HepG2 (cell line): Measurements from ENCODE around the gene TMEM14A. TPM values are rescaled to one million over a fixed set of nuclear protein-coding genes. Genes with fewer than 3 reads are reported as not detected.

Experiments
- AGO1 ChIP-seq: fragments of 200-400 bp; formaldehyde crosslinking; IDR thresholded peaks from 2 replicates; pipeline ENCODE4 v1.6.1; 2017; ENCODE audit warnings: mild to moderate bottlenecking, low read depth, low read length, moderate library complexity; ENCODE audit not compliant: poor library complexity, severe bottlenecking
- CBX2 ChIP-seq, 2 experiments: fragments of 200-600 bp in 1 of 2; sonication (generic); formaldehyde crosslinking in 1 of 2; IDR thresholded peaks; 2 replicates each; pipeline versions ENCODE4 v1.7.0 to v1.8.1; 2018 to 2022; ENCODE audit warnings: low read depth in 2 of 2, low read length in 1 of 2, mild to moderate bottlenecking in 1 of 2, missing genetic modification reagents in 1 of 2
- DBP ChIP-seq: sonication (generic); formaldehyde crosslinking; IDR thresholded peaks from 2 replicates; pipeline ENCODE4 v1.4.0; 2020; ENCODE audit warnings: missing genetic modification reagents; ENCODE audit errors: not compliant biosample characterization
- FIP1L1 ChIP-seq: fragments of 200-400 bp; formaldehyde crosslinking; IDR thresholded peaks from 2 replicates; pipeline ENCODE4 v1.6.1; 2018; ENCODE audit warnings: low read depth, mild to moderate bottlenecking, low read length, moderate library complexity, borderline replicate concordance; ENCODE audit not compliant: insufficient read depth
- GPN1 ChIP-seq: sonication (generic); formaldehyde crosslinking; IDR thresholded peaks from 2 replicates; pipeline ENCODE4 v1.5.1; 2020; ENCODE audit warnings: missing genetic modification reagents, borderline replicate concordance
- GZF1 ChIP-seq: sonication (generic); formaldehyde crosslinking; IDR thresholded peaks from 2 replicates; pipeline ENCODE4 v1.5.1; 2020; ENCODE audit warnings: mild to moderate bottlenecking, missing genetic modification reagents
- HDAC6 ChIP-seq: fragments of 200-600 bp; sonication (generic); IDR thresholded peaks from 2 replicates; pipeline ENCODE4 v1.7.0; 2017; ENCODE audit warnings: mild to moderate bottlenecking, antibody characterized with exemption, low read length, low read depth
- HIC2 ChIP-seq: sonication (generic); formaldehyde crosslinking; IDR thresholded peaks from 2 replicates; pipeline ENCODE4 v1.9.0; 2022; ENCODE audit warnings: low read depth, missing genetic modification reagents
- IRF2 ChIP-seq: IDR thresholded peaks from 2 replicates; pipeline ENCODE4 v1.6.1; 2018; ENCODE audit warnings: missing genetic modification reagents, missing compliant biosample characterization
- KDM4B ChIP-seq: sonication (generic); formaldehyde crosslinking; IDR thresholded peaks from 2 replicates; pipeline ENCODE4 v1.4.0; 2020; ENCODE audit warnings: missing genetic modification reagents
- RFX3 ChIP-seq: IDR thresholded peaks from 2 replicates; pipeline ENCODE4 v1.6.1; 2016; ENCODE audit warnings: missing biosample characterization, missing genetic modification reagents
- ZMYM3 ChIP-seq: sonication (generic); formaldehyde crosslinking; IDR thresholded peaks from 2 replicates; pipeline ENCODE4 v1.5.1; 2020; ENCODE audit warnings: mild to moderate bottlenecking, missing genetic modification reagents
- ZNF224 ChIP-seq: sonication (generic); formaldehyde crosslinking; IDR thresholded peaks from 2 replicates; pipeline ENCODE4 v1.5.0; 2020; ENCODE audit warnings: mild to moderate bottlenecking, missing genetic modification reagents
- ZNF256 ChIP-seq: sonication (generic); formaldehyde crosslinking; conservative IDR thresholded peaks from 2 replicates; pipeline ENCODE4 v1.4.0; 2020; ENCODE audit warnings: missing genetic modification reagents
- ZNF263 ChIP-seq: sonication (generic); formaldehyde crosslinking; IDR thresholded peaks from 2 replicates; pipeline ENCODE4 v1.4.0; 2020; ENCODE audit warnings: missing genetic modification reagents
- ZNF3 ChIP-seq: IDR thresholded peaks from 2 replicates; pipeline ENCODE4 v1.7.0; 2017; ENCODE audit warnings: inconsistent platforms
- ZNF670 ChIP-seq: sonication (generic); formaldehyde crosslinking; IDR thresholded peaks from 2 replicates; pipeline ENCODE4 v1.8.0; 2022; ENCODE audit warnings: mild to moderate bottlenecking, missing genetic modification reagents, borderline replicate concordance
- ZNF781 ChIP-seq: sonication (generic); formaldehyde crosslinking; IDR thresholded peaks from 2 replicates; pipeline ENCODE4 v1.5.1; 2020; ENCODE audit warnings: borderline replicate concordance, mild to moderate bottlenecking, missing genetic modification reagents; ENCODE audit errors: not compliant biosample characterization
- polyA plus RNA-seq, 8 experiments: library from polyadenylated mRNA; depleted of rRNA in 3 of 8; stranded (reverse) in 7 of 8; unstranded in 1 of 8; fragments of >200 nt; fragmentation: Illumina TruSeq in 4 of 8; extraction: Trizol in 4 of 8; gene quantifications; 2 replicates each; pipeline versions ENCODE4 v1.2.1 to v1.2.3, GENCODE V29; 2011 to 2016; ENCODE audit warnings: low read depth in 4 of 8, missing spikeins in 1 of 8, mixed read lengths in 1 of 8; ENCODE audit not compliant: insufficient read depth in 1 of 8
- total RNA-seq, 5 experiments: library from RNA; depleted of rRNA; stranded (reverse); fragments of >200 nt; fragmentation: Illumina TruSeq; extraction: Trizol; gene quantifications; 2 replicates each; pipeline ENCODE4 v1.2.3, GENCODE V29; 2016; ENCODE audit warnings: low read depth in 1 of 5
- TF ChIP-seq, protein P1 (sequence below): sonication (generic); formaldehyde crosslinking; IDR thresholded peaks from 2 replicates; pipeline ENCODE4 v1.5.0; 2020; ENCODE audit warnings: mild to moderate bottlenecking, missing genetic modification reagents, borderline replicate concordance
- TF ChIP-seq, protein P2 (sequence below): sonication (generic); formaldehyde crosslinking; IDR thresholded peaks from 2 replicates; pipeline ENCODE4 v1.5.0; 2020; ENCODE audit warnings: missing genetic modification reagents

Gene TMEM14A
- total and polyA plus RNA-seq, 2 of the 13 experiments (the other 11 are each of a cell fraction or from before 2014, with no cell fraction given), result 24.6 to 73.7 TPM

DNA sequence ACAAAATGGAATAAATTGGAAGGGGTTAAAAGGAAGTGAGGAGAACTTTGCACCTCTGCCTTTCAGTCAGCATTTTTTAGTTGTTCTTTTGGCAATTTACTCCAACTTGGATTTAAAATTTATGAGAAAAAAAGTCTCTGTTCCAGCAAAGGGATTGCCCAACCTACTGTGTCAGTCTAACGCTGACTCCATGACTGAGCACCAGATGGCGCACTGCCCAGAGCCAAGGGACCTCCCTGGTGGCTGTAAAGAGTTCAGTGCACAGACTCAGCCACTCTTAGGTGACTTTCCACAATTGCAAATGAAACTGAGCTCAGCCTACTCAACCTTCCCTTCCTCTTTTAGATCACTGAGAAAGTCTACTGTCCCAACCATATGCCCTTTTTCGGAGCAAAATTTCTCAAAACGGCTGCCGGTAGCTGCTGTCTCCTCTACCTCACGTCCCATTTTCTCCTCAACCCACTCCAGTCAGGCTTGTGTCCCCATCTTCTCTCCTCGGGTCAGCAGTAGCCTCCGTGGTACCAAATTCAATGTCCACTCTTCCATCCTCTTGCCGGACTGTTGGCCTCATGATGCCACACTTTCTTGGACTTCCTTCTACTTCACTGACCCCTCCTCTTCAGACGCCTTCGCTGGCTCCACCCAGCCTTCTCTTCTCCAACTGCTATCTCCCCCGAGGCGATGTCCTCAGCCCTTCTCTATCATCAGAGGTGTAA, 53.7 kb downstream of the TMEM14A start (continued):
- TF ChIP-seq AGO1 (no peak), FIP1L1 (no peak), HIC2 (CRISPR knock-in tag) (no peak), RFX3 (CRISPR knock-in tag) (no peak), ZNF670 (CRISPR knock-in tag) (0 out of 2 replicates have a peak, but pooled peaks have one; percentile 88), KDM4B (peak; percentile 48; the same call in 1 of the 2 replicates), HDAC6 (no peak), GZF1 (CRISPR knock-in tag) (no peak), GPN1 (CRISPR knock-in tag) (no peak), ZNF263 (CRISPR knock-in tag) (0 out of 2 replicates have a peak, but pooled peaks have one; percentile 6), ZMYM3 (peak; percentile 76; the same call in 1 of the 2 replicates), IRF2 (CRISPR knock-in tag) (peak; percentile 78; the same call in 1 of the 2 replicates), DBP (CRISPR knock-in tag) (no peak), ZNF224 (no peak), CBX2 (IDR thresholded peaks at IDR 0.05; ENCODE audit: low read depth, low read length) (no peak), CBX2 (CRISPR knock-in tag; IDR thresholded peaks at IDR 0.05; ENCODE audit: low read depth) (no peak), ZNF781 (peak; percentile 38), ZNF3 (no peak), ZNF256 (no peak)
- TF ChIP-seq, protein P1, sequence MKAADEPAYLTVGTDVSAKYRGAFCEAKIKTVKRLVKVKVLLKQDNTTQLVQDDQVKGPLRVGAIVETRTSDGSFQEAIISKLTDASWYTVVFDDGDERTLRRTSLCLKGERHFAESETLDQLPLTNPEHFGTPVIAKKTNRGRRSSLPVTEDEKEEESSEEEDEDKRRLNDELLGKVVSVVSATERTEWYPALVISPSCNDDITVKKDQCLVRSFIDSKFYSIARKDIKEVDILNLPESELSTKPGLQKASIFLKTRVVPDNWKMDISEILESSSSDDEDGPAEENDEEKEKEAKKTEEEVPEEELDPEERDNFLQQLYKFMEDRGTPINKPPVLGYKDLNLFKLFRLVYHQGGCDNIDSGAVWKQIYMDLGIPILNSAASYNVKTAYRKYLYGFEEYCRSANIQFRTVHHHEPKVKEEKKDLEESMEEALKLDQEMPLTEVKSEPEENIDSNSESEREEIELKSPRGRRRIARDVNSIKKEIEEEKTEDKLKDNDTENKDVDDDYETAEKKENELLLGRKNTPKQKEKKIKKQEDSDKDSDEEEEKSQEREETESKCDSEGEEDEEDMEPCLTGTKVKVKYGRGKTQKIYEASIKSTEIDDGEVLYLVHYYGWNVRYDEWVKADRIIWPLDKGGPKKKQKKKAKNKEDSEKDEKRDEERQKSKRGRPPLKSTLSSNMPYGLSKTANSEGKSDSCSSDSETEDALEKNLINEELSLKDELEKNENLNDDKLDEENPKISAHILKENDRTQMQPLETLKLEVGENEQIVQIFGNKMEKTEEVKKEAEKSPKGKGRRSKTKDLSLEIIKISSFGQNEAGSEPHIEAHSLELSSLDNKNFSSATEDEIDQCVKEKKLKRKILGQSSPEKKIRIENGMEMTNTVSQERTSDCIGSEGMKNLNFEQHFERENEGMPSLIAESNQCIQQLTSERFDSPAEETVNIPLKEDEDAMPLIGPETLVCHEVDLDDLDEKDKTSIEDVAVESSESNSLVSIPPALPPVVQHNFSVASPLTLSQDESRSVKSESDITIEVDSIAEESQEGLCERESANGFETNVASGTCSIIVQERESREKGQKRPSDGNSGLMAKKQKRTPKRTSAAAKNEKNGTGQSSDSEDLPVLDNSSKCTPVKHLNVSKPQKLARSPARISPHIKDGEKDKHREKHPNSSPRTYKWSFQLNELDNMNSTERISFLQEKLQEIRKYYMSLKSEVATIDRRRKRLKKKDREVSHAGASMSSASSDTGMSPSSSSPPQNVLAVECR (CRISPR knock-in tag), result no peak
- TF ChIP-seq, protein P2, sequence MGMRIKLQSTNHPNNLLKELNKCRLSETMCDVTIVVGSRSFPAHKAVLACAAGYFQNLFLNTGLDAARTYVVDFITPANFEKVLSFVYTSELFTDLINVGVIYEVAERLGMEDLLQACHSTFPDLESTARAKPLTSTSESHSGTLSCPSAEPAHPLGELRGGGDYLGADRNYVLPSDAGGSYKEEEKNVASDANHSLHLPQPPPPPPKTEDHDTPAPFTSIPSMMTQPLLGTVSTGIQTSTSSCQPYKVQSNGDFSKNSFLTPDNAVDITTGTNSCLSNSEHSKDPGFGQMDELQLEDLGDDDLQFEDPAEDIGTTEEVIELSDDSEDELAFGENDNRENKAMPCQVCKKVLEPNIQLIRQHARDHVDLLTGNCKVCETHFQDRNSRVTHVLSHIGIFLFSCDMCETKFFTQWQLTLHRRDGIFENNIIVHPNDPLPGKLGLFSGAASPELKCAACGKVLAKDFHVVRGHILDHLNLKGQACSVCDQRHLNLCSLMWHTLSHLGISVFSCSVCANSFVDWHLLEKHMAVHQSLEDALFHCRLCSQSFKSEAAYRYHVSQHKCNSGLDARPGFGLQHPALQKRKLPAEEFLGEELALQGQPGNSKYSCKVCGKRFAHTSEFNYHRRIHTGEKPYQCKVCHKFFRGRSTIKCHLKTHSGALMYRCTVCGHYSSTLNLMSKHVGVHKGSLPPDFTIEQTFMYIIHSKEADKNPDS (CRISPR knock-in tag), result no peak
